Neural progenitor cell (in vitro differentiated cells): ENCODE results near the gene SNRPF.

Experiments
- CTCF ChIP-seq: fragments of 200-600 bp; sonication (generic); IDR thresholded peaks from 2 replicates; pipeline ENCODE4 v1.5.1; 2017; ENCODE audit warnings: antibody characterized with exemption, mild to moderate bottlenecking
- EZH2 ChIP-seq: fragments of 200-600 bp; sonication (generic); IDR thresholded peaks from 2 replicates; pipeline ENCODE4 v1.6.1; 2017; ENCODE audit warnings: antibody characterized with exemption, mild to moderate bottlenecking, moderate library complexity
- EZH2phosphoT487 ChIP-seq: fragments of 200-600 bp; sonication (generic); IDR thresholded peaks from 2 replicates; pipeline ENCODE4 v1.6.1; 2017; ENCODE audit warnings: antibody characterized with exemption

- TF ChIP-seq CTCF (no peak), EZH2 (no peak), EZH2phosphoT487 (no peak)
These were observed 1.4 kb downstream of the SNRPF start for GRCh38 chr12:95859947-95860850.
